Brain microvascular endothelial cell (primary cell): ENCODE data around the gene AIF1.

Experiments used
- DNase-seq: peaks from one replicate; pipeline ENCODE4 v3.0.0-alpha.2; 2020
- H3K27ac ChIP-seq: fragments of 250-450 bp; sonication (Bioruptor Pico); 2 replicates; pipeline ENCODE4 v1.5.1; 2020; ENCODE audit warnings: mild to moderate bottlenecking, moderate library complexity
- H3K27me3 ChIP-seq: fragments of 250-450 bp; sonication (Bioruptor Pico); replicated peaks from 2 replicates; pipeline ENCODE4 v1.5.1; 2020; ENCODE audit warnings: mild to moderate bottlenecking
- H3K36me3 ChIP-seq: fragments of 250-450 bp; sonication (Bioruptor Pico); replicated peaks from 2 replicates; pipeline ENCODE4 v1.5.1; 2020; ENCODE audit warnings: mild to moderate bottlenecking
- H3K4me3 ChIP-seq: 2 replicates; pipeline ENCODE4 v1.5.1; 2011; ENCODE audit warnings: low read depth, mild to moderate bottlenecking, control low read depth, low read length, moderate library complexity
- in situ Hi-C: cut with HindIII; loops from 2 replicates; pipeline ENCODE4 v1.10.0; 2017; ENCODE audit warnings: low sequenced_read_pairs, low pct_ligation_motif_present
- TF ChIP-seq, protein P1 (sequence below): IDR thresholded peaks from 2 replicates; pipeline ENCODE4 v1.5.1; 2011; ENCODE audit warnings: low read depth, mild to moderate bottlenecking, moderate library complexity, low read length, control low read depth, inconsistent platforms; ENCODE audit errors: missing control alignments

AIF1 gene

DNA sequence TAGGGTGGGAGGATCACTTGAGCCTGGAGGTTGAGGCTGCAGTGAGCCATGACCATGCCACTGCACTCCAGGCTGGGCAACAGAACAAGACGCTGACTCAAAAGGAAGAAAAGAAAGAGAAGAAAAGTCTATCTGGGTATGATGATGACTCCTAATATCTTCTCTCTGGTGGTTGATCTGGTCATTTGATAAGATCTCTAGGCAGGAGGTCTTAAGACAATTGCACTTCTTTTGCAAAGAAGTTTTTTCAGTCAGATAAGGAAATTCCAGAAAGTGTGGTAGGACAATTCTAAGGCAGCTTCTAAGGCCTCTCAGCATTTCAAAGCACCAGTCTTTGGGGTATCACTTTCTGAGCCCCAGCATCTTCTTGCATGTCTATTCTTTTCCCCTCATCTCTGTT, 7.7 kb upstream of the AIF1 start:
- TF ChIP-seq, protein P1, sequence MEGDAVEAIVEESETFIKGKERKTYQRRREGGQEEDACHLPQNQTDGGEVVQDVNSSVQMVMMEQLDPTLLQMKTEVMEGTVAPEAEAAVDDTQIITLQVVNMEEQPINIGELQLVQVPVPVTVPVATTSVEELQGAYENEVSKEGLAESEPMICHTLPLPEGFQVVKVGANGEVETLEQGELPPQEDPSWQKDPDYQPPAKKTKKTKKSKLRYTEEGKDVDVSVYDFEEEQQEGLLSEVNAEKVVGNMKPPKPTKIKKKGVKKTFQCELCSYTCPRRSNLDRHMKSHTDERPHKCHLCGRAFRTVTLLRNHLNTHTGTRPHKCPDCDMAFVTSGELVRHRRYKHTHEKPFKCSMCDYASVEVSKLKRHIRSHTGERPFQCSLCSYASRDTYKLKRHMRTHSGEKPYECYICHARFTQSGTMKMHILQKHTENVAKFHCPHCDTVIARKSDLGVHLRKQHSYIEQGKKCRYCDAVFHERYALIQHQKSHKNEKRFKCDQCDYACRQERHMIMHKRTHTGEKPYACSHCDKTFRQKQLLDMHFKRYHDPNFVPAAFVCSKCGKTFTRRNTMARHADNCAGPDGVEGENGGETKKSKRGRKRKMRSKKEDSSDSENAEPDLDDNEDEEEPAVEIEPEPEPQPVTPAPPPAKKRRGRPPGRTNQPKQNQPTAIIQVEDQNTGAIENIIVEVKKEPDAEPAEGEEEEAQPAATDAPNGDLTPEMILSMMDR = no peak
- Histone ChIP-seq H3K27me3 (no peaks in the 10 kb centered on the region), H3K4me3 (no peak overlapping the region), H3K27ac (no peak overlapping the region), H3K36me3 (no peaks in the 10 kb centered on the region)
- in situ Hi-C loops = no loop called here
- DNase-seq = no peak

- TF ChIP-seq, protein P1 = no peak
- no peak for DNase-seq
- in situ Hi-C loops = no loop called here
- Histone ChIP-seq H3K27ac (no peak overlapping the region), H3K36me3 (no peaks in the 10 kb centered on the region), H3K27me3 (no peaks in the 10 kb centered on the region), H3K4me3 (no peak overlapping the region)
Observed at GRCh38 chr6:31609519-31610406, 5.3 kb upstream of the AIF1 start.

- in situ Hi-C loops = no loop called here
Observed at GRCh38 chr6:31610968-31611367, 4.1 kb upstream of the AIF1 start.

GRCh38 chr6:31614075-31614619, 887 bp upstream of the AIF1 start:
- Histone ChIP-seq H3K36me3 (no peaks in the 10 kb centered on the region), H3K4me3 (no peak overlapping the region), H3K27me3 (no peaks in the 10 kb centered on the region), H3K27ac (no peak overlapping the region)
- TF ChIP-seq, protein P1 = no peak
- in situ Hi-C loops = no loop called here
- no peak for DNase-seq

More at GRCh38 chr6:31610968-31611367, 4.1 kb upstream of the AIF1 start:
- Histone ChIP-seq H3K4me3 (no peak overlapping the region), H3K27ac (no peak overlapping the region), H3K36me3 (no peaks in the 10 kb centered on the region), H3K27me3 (no peaks in the 10 kb centered on the region)
- DNase-seq = no peak
- TF ChIP-seq, protein P1 = no peak

- H3K36me3 ChIP-seq = no peaks in the 10 kb centered on the region
- TF ChIP-seq, protein P1 = no peak
- no peak for DNase-seq
- in situ Hi-C loops = no loop called here
- no peak overlapping the region for H3K27ac ChIP-seq
- no peak overlapping the region for H3K4me3 ChIP-seq
- H3K27me3 ChIP-seq = no peaks in the 10 kb centered on the region
Observed at GRCh38 chr6:31615748-31616147, 714 bp downstream of the AIF1 start.
